Measurements from ENCODE around the gene ASCC1.
"Not testable (repeated sequence)": the region's sequence is repeated elsewhere in the genome, so short reads cannot be mapped to it uniquely, and the experiment has no call there.

The ASCC1 gene

GRCh38 chr10:72220637-72221036 lies 4.6 kb upstream of the ASCC1 start:
- WGBS, 2 experiments = 80 to 90% methylated on average over 7 of the region's 8 CpGs
- H3K27ac ChIP-seq (ENCODE audit: insufficient read depth, low read depth, low read length, poor library complexity, severe bottlenecking) = no peak overlapping the region

DNA sequence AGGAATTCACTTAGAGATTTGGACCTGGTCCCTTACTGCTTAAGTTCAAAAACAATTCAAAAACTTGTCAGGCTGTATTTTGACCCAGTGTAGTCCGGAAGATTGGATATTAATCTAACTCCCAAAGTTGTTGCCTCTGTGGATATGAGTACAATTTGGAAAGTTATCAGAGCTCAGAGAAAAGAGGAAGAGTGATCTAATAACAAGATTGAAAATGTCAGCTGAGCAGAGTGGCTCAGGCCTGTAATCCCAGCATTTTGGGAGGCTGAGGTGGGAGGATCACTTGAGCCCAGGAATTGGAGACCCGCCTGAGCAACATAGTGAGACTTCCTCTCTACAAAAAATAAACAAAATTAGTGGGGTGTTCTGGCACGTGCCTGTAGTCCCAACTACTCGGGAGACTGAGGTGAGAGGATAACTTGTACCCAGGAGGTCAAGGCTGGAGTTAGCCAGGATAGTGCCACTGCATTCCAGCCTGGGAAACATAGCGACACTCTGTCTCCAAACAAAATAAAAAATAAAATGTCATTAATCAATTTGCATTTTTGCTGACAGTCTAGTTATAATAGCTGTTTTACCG lies 3.2 kb upstream of the ASCC1 start:
- no peaks in the 10 kb centered on the region for H3K36me3 ChIP-seq (ENCODE audit: control insufficient read depth, insufficient read depth, low read length)
- 91 to 93% methylated on average over 5 to 6 of the region's 6 CpGs for WGBS, 2 experiments
- no peak overlapping the region for H3K27ac ChIP-seq (ENCODE audit: insufficient read depth, low read depth, low read length, poor library complexity, severe bottlenecking)
- H3K4me1 ChIP-seq (ENCODE audit: control insufficient read depth, insufficient read depth, low read length) = peaks cover 7% of the 10 kb centered on the region
- no peak overlapping the region for H3K4me3 ChIP-seq (ENCODE audit: insufficient read depth, low read depth, low read length)
- no peaks in the 10 kb centered on the region for H3K27me3 ChIP-seq (ENCODE audit: control insufficient read depth, insufficient read depth, low read length, poor library complexity, severe bottlenecking)
- no peaks in the 10 kb centered on the region for H3K9me3 ChIP-seq (ENCODE audit: control insufficient read depth, low read length)

More at GRCh38 chr10:72220637-72221036, 4.6 kb upstream of the ASCC1 start:
- H3K27me3 ChIP-seq (ENCODE audit: control insufficient read depth, insufficient read depth, low read length, poor library complexity, severe bottlenecking) = no peaks in the 10 kb centered on the region
- H3K36me3 ChIP-seq (ENCODE audit: control insufficient read depth, insufficient read depth, low read length) = no peaks in the 10 kb centered on the region
- no peak overlapping the region for H3K4me3 ChIP-seq (ENCODE audit: insufficient read depth, low read depth, low read length)
- no peaks in the 10 kb centered on the region for H3K4me1 ChIP-seq (ENCODE audit: control insufficient read depth, insufficient read depth, low read length)
- H3K9me3 ChIP-seq (ENCODE audit: control insufficient read depth, low read length) = no peaks in the 10 kb centered on the region

DNA sequence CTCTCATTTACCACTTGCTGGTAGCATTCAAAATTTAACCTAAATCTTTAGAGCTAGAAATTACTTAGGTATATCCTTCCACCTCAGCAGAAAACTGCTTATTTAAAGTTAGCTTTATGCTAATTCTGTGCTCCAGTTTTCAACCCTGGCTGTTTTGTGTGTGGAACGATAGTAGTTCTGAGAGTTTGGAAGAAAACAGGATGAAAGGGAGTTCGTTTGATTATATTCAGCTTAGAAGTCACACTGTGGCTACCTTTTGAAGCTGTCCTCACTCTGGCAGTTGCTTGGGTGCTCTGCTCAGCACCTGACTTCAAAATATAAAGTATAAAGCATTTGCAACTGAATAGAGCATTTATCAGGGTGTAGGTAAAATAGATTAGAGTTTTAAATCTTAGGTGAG lies 2.6 kb upstream of the ASCC1 start:
- Histone ChIP-seq H3K4me3 (ENCODE audit: insufficient read depth, low read depth, low read length) (no peak overlapping the region), H3K27ac (ENCODE audit: insufficient read depth, low read depth, low read length, poor library complexity, severe bottlenecking) (no peak overlapping the region), H3K9me3 (ENCODE audit: control insufficient read depth, low read length) (no peaks in the 10 kb centered on the region), H3K27me3 (ENCODE audit: control insufficient read depth, insufficient read depth, low read length, poor library complexity, severe bottlenecking) (no peaks in the 10 kb centered on the region), H3K36me3 (ENCODE audit: control insufficient read depth, insufficient read depth, low read length) (no peaks in the 10 kb centered on the region), H3K4me1 (ENCODE audit: control insufficient read depth, insufficient read depth, low read length) (peaks cover 7% of the 10 kb centered on the region)
- 79 to 93% methylated on average over 2 of the region's 2 CpGs for whole genome bisulfite sequencing, 2 experiments

GRCh38 chr10:72218325-72218724 lies 2.2 kb upstream of the ASCC1 start:
- 100% methylated on average over 1 of the region's 1 CpG for WGBS, 2 experiments
- H3K9me3 ChIP-seq (ENCODE audit: control insufficient read depth, low read length) = no peaks in the 10 kb centered on the region
- H3K36me3 ChIP-seq (ENCODE audit: control insufficient read depth, insufficient read depth, low read length) = no peaks in the 10 kb centered on the region
- peaks cover 7% of the 10 kb centered on the region for H3K4me1 ChIP-seq (ENCODE audit: control insufficient read depth, insufficient read depth, low read length)
- H3K4me3 ChIP-seq (ENCODE audit: insufficient read depth, low read depth, low read length) = no peak overlapping the region
- no peaks in the 10 kb centered on the region for H3K27me3 ChIP-seq (ENCODE audit: control insufficient read depth, insufficient read depth, low read length, poor library complexity, severe bottlenecking)
- no peak overlapping the region for H3K27ac ChIP-seq (ENCODE audit: insufficient read depth, low read depth, low read length, poor library complexity, severe bottlenecking)

- not testable (repeated sequence) for H3K36me3 ChIP-seq (ENCODE audit: control insufficient read depth, insufficient read depth, low read length); H3K9me3 ChIP-seq (ENCODE audit: control insufficient read depth, low read length); H3K4me3 ChIP-seq (ENCODE audit: insufficient read depth, low read depth, low read length); H3K4me1 ChIP-seq (ENCODE audit: control insufficient read depth, insufficient read depth, low read length); H3K27me3 ChIP-seq (ENCODE audit: control insufficient read depth, insufficient read depth, low read length, poor library complexity, severe bottlenecking); H3K27ac ChIP-seq (ENCODE audit: insufficient read depth, low read depth, low read length, poor library complexity, severe bottlenecking)
- 89 to 93% methylated on average over 2 of the region's 2 CpGs for WGBS, 2 experiments
Observed at GRCh38 chr10:72211832-72212231, 4.2 kb downstream of the ASCC1 start.

DNA sequence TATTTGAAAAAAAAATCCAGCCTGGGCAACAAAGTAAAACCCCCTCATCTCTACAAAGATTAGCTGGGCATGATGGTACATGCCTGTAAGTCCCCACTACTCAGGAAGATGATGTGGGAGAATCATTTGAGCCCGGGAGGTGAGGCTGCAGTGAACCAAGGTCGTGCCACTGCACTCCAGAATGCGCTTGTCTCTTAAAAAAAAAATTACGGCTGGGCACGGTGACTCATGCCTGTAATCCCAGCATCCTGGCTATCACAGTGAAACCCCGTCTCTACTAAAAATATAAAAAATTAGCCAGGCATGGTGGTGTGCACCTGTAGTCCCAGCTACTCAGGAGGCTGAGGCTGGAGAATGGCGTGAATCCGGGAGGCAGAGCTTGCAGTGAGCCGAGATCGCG lies 4.7 kb downstream of the ASCC1 start:
- 91 to 94% methylated on average over 11 of the region's 11 CpGs for WGBS, 2 experiments
- not testable (repeated sequence) for H3K4me3 ChIP-seq (ENCODE audit: insufficient read depth, low read depth, low read length)

GRCh38 chr10:72208526-72208925 lies 7.5 kb downstream of the ASCC1 start:
- H3K27ac ChIP-seq (ENCODE audit: insufficient read depth, low read depth, low read length, poor library complexity, severe bottlenecking); H3K36me3 ChIP-seq (ENCODE audit: control insufficient read depth, insufficient read depth, low read length); H3K4me3 ChIP-seq (ENCODE audit: insufficient read depth, low read depth, low read length); H3K4me1 ChIP-seq (ENCODE audit: control insufficient read depth, insufficient read depth, low read length); H3K9me3 ChIP-seq (ENCODE audit: control insufficient read depth, low read length); H3K27me3 ChIP-seq (ENCODE audit: control insufficient read depth, insufficient read depth, low read length, poor library complexity, severe bottlenecking): not testable (repeated sequence)
- WGBS, 2 experiments = 87 to 89% methylated on average over 2 of the region's 2 CpGs

More for the DNA sequence above, 4.7 kb downstream of the ASCC1 start:
- not testable (repeated sequence) for H3K9me3 ChIP-seq (ENCODE audit: control insufficient read depth, low read length); H3K4me1 ChIP-seq (ENCODE audit: control insufficient read depth, insufficient read depth, low read length); H3K27ac ChIP-seq (ENCODE audit: insufficient read depth, low read depth, low read length, poor library complexity, severe bottlenecking); H3K36me3 ChIP-seq (ENCODE audit: control insufficient read depth, insufficient read depth, low read length); H3K27me3 ChIP-seq (ENCODE audit: control insufficient read depth, insufficient read depth, low read length, poor library complexity, severe bottlenecking)

DNA sequence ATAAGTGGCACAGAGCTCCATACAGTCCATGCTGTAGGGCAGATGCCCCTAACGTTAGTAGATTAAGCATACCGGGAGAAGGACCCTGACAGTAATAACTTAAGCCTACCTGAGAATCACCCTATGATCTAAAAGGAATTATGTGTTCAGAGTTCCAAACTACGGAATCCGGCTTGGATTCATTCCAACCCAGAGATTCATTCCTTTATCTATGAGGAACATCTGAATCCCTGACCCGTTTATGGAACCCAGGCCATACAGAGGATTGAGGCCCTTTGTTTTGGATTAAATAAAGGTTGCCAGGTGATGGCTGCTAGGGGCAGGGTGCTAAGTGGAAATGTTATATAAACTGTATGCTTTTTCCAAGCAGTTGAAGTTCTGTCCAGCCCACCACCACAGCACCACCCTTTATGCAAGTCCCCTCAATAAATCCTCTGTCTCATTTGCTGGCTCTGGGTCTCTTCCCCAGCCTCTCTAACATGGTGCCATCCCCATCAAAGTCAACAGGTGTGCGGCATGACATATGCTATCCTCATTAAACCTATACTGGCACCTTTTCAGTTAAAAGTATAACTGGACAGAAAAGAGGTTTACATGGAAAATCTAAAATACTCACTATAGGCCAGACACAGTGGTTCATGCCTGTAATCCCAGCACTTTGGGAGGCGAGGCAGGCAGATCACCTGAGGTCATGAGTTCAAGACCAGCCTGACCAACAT lies 9.4 kb downstream of the ASCC1 start:
- H3K36me3 ChIP-seq (ENCODE audit: control insufficient read depth, insufficient read depth, low read length) = peaks cover 9% of the 10 kb centered on the region
- no peaks in the 10 kb centered on the region for H3K27me3 ChIP-seq (ENCODE audit: control insufficient read depth, insufficient read depth, low read length, poor library complexity, severe bottlenecking)
- no peak overlapping the region for H3K4me3 ChIP-seq (ENCODE audit: insufficient read depth, low read depth, low read length)
- H3K27ac ChIP-seq (ENCODE audit: insufficient read depth, low read depth, low read length, poor library complexity, severe bottlenecking) = no peak overlapping the region
- no peaks in the 10 kb centered on the region for H3K4me1 ChIP-seq (ENCODE audit: control insufficient read depth, insufficient read depth, low read length)
- 91 to 95% methylated on average over 7 of the region's 7 CpGs for whole genome bisulfite sequencing, 2 experiments
- H3K9me3 ChIP-seq (ENCODE audit: control insufficient read depth, low read length) = no peaks in the 10 kb centered on the region

DNA sequence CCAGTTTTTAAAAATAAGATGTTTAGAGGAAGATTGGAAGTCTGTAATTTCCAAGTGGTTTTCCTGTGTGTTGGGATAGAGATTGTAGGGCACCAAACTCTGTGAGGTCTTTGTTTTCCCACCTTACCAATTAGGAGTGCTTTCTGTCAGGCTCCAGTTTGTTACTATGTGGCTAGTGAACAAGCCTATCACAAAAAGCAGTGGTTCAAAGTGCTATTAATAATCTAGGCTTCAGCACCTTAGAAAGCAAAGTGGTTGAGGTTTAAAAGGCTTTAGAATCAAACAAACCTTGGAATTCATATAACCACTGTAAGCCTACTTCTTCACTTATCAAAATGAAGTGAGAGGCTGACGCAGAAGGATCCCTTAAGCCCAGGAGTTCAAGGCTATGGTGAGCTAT lies 11.4 kb downstream of the ASCC1 start:
- Histone ChIP-seq H3K27ac (ENCODE audit: insufficient read depth, low read depth, low read length, poor library complexity, severe bottlenecking) (no peak overlapping the region), H3K36me3 (ENCODE audit: control insufficient read depth, insufficient read depth, low read length) (peaks cover 7% of the 10 kb centered on the region), H3K4me1 (ENCODE audit: control insufficient read depth, insufficient read depth, low read length) (no peaks in the 10 kb centered on the region), H3K4me3 (ENCODE audit: insufficient read depth, low read depth, low read length) (no peak overlapping the region), H3K27me3 (ENCODE audit: control insufficient read depth, insufficient read depth, low read length, poor library complexity, severe bottlenecking) (no peaks in the 10 kb centered on the region), H3K9me3 (ENCODE audit: control insufficient read depth, low read length) (no peaks in the 10 kb centered on the region)
- WGBS, 2 experiments = 97 to 98% methylated on average over 1 of the region's 1 CpG

DNA sequence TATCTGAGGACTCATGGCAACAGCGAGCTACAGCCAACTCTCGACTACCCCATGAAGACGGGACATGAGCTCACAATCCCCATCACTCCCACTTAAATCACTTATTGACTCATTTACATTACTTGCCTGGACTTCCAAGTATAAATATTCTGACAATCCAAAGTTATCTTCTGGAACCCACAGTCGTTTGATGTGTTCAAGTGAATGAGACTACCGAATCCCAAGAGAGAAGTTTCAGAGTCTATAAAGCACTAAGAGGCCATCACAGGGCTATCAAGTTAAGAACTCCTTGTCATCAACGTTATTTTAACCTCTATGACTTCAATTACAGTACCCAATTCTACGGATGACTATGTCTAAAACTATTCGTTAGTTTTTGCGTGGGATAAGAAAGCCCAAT lies 11.8 kb downstream of the ASCC1 start:
- WGBS, 2 experiments = 95 to 97% methylated on average over 8 to 9 of the region's 9 CpGs
- Histone ChIP-seq H3K9me3 (ENCODE audit: control insufficient read depth, low read length) (no peaks in the 10 kb centered on the region), H3K4me3 (ENCODE audit: insufficient read depth, low read depth, low read length) (no peak overlapping the region), H3K4me1 (ENCODE audit: control insufficient read depth, insufficient read depth, low read length) (no peaks in the 10 kb centered on the region), H3K27me3 (ENCODE audit: control insufficient read depth, insufficient read depth, low read length, poor library complexity, severe bottlenecking) (no peaks in the 10 kb centered on the region), H3K27ac (ENCODE audit: insufficient read depth, low read depth, low read length, poor library complexity, severe bottlenecking) (no peak overlapping the region), H3K36me3 (ENCODE audit: control insufficient read depth, insufficient read depth, low read length) (peaks cover 7% of the 10 kb centered on the region)

Data from ectodermal cell (in vitro differentiated cells).